DOHH2 (cell line): ENCODE data around the gene PHF8.
A peak's percentile ranks its signal among the peaks of the same experiment; 100 is the strongest.

ENCODE experiments used
- H3F3A ChIP-seq: fragments of 200-600 bp; sonication (generic), shearing (Covaris generic); 2 replicates; pipeline ENCODE4 v1.6.0; 2016; ENCODE audit warnings: antibody characterized with exemption, mild to moderate bottlenecking; ENCODE audit not compliant: control insufficient read depth, insufficient read depth
- H3K27ac ChIP-seq: fragments of 200-600 bp; sonication (generic); 2 replicates; pipeline ENCODE4 v1.5.1; 2014; ENCODE audit warnings: low read depth, mild to moderate bottlenecking, low read length, moderate library complexity
- H3K27me3 ChIP-seq: fragments of 200-600 bp; sonication (generic); 2 replicates; pipeline ENCODE4 v1.6.1; 2014; ENCODE audit warnings: mild to moderate bottlenecking, low read length, mixed read lengths; ENCODE audit not compliant: control insufficient read depth
- H3K36me3 ChIP-seq: fragments of 200-600 bp; sonication (generic); 2 replicates; pipeline ENCODE4 v1.6.1; 2014; ENCODE audit warnings: mild to moderate bottlenecking, low read length, moderate library complexity, mixed read lengths; ENCODE audit not compliant: control insufficient read depth
- H3K4me1 ChIP-seq: fragments of 200-600 bp; sonication (generic); 2 replicates; pipeline ENCODE4 v1.6.1; 2014; ENCODE audit warnings: mild to moderate bottlenecking, low read length, mixed read lengths; ENCODE audit not compliant: control insufficient read depth
- H3K4me2 ChIP-seq: fragments of 200-600 bp; sonication (generic); 2 replicates; pipeline ENCODE4 v1.6.0; 2014; ENCODE audit warnings: mild to moderate bottlenecking, low read length, moderate library complexity
- H3K4me3 ChIP-seq: fragments of 200-600 bp; sonication (generic); 2 replicates; pipeline ENCODE4 v1.5.1; 2014; ENCODE audit warnings: mild to moderate bottlenecking, low read length, mixed read lengths
- H3K79me2 ChIP-seq: fragments of 200-600 bp; sonication (generic); 2 replicates; pipeline ENCODE4 v1.6.1; 2014; ENCODE audit warnings: mild to moderate bottlenecking, low read length, mixed read lengths; ENCODE audit not compliant: control insufficient read depth
- H3K9me2 ChIP-seq: fragments of 200-600 bp; sonication (generic); replicated peaks from 2 replicates; pipeline ENCODE4 v1.6.1; 2014; ENCODE audit warnings: mild to moderate bottlenecking, low read length, mixed read lengths; ENCODE audit not compliant: control insufficient read depth
- H3K9me3 ChIP-seq: fragments of 200-600 bp; sonication (generic); 2 replicates; pipeline ENCODE4 v1.6.1; 2014; ENCODE audit warnings: antibody characterized with exemption, low read length, mixed read lengths; ENCODE audit not compliant: control insufficient read depth, insufficient read depth
- H4K20me1 ChIP-seq: fragments of 200-600 bp; sonication (generic); 2 replicates; pipeline ENCODE4 v1.6.0; 2014; ENCODE audit warnings: low read depth, mild to moderate bottlenecking, antibody characterized with exemption, low read length, moderate library complexity; ENCODE audit not compliant: control insufficient read depth, insufficient read depth
- CTCF ChIP-seq: fragments of 200-600 bp; sonication (generic); IDR thresholded peaks from one replicate; pipeline ENCODE4 v1.5.1; 2014; ENCODE audit warnings: antibody characterized with exemption, mild to moderate bottlenecking, low read depth, low read length; ENCODE audit not compliant: poor library complexity, severe bottlenecking
- EZH2phosphoT487 ChIP-seq: fragments of 200-600 bp; sonication (generic); IDR thresholded peaks from 2 replicates; pipeline ENCODE4 v1.6.1; 2017; ENCODE audit warnings: borderline replicate concordance, mild to moderate bottlenecking, antibody characterized with exemption, low read length, moderate library complexity, mixed read lengths

The PHF8 gene

GRCh38 chrX:54044126-54044876 lies at the start of gene PHF8:
PHF8 (minus strand) TSS chrX:54044473; CDS start chrX:54042728, 1,745 bp downstream.
- Histone ChIP-seq H3F3A (0 out of 2 replicates have a peak, but pooled peaks cover 8% of the 10 kb centered on the region), H3K4me1 (peaks cover 19% of the 10 kb centered on the region), H3K36me3 (peaks cover 16% of the 10 kb centered on the region), H4K20me1 (no peaks in the 10 kb centered on the region), H3K27ac (peak within 1 kb of the TSS; percentile 88), H3K79me2 (peaks cover 24% of the 10 kb centered on the region), H3K9me2 (no peaks in the 10 kb centered on the region), H3K4me3 (peak within 1 kb of the TSS; percentile 87), H3K27me3 (no peaks in the 10 kb centered on the region), H3K4me2 (peak within 1 kb of the TSS; percentile 92), H3K9me3 (no peaks in the 10 kb centered on the region)
- TF ChIP-seq EZH2phosphoT487, result no peak
- no peak for TF ChIP-seq CTCF

GRCh38 chrX:54093571-54093970 lies 49.3 kb upstream of the PHF8 start:
- no peak overlapping the region for H3K4me3 ChIP-seq
- H3K79me2 ChIP-seq, result no peaks in the 10 kb centered on the region
- H3K27ac ChIP-seq, result no peak overlapping the region
- H3K9me2 ChIP-seq, result no peaks in the 10 kb centered on the region
- no peaks in the 10 kb centered on the region for H4K20me1 ChIP-seq
- no peaks in the 10 kb centered on the region for H3K27me3 ChIP-seq
- H3F3A ChIP-seq, result no peaks in the 10 kb centered on the region
- no peaks in the 10 kb centered on the region for H3K9me3 ChIP-seq
- H3K36me3 ChIP-seq, result no peaks in the 10 kb centered on the region
- H3K4me2 ChIP-seq, result no peak overlapping the region
- TF ChIP-seq CTCF (no peak), EZH2phosphoT487 (no peak)
- no peaks in the 10 kb centered on the region for H3K4me1 ChIP-seq

GRCh38 chrX:54093159-54093558 lies 48.9 kb upstream of the PHF8 start:
- TF ChIP-seq CTCF, result no peak
- no peak for TF ChIP-seq EZH2phosphoT487
- H3K27ac ChIP-seq, result no peak overlapping the region
- H3K9me3 ChIP-seq, result no peaks in the 10 kb centered on the region
- no peak overlapping the region for H3K4me3 ChIP-seq
- H3K27me3 ChIP-seq, result no peaks in the 10 kb centered on the region
- H3K36me3 ChIP-seq, result no peaks in the 10 kb centered on the region
- H3F3A ChIP-seq, result no peaks in the 10 kb centered on the region
- H3K79me2 ChIP-seq, result no peaks in the 10 kb centered on the region
- no peaks in the 10 kb centered on the region for H3K4me1 ChIP-seq
- H3K9me2 ChIP-seq, result no peaks in the 10 kb centered on the region
- H4K20me1 ChIP-seq, result no peaks in the 10 kb centered on the region
- H3K4me2 ChIP-seq, result no peak overlapping the region
